Forelimb muscle (tissue), 1 donor: Measurements from ENCODE around the gene SHOX. TPM values are rescaled to one million over a fixed set of nuclear protein-coding genes. Genes with fewer than 3 reads are reported as not detected.

Experiments
- polyA plus RNA-seq: library from polyadenylated mRNA; unstranded; fragments of 120-200 nt; gene quantifications from one replicate; pipeline ENCODE4 v1.2.1, GENCODE V29; 2013; ENCODE audit not compliant: insufficient read length

SHOX gene
- polyA plus RNA-seq, 1 donor: 0.58 TPM

Other genes with a start within 250 kb of the SHOX start
- gene PPP2R3B, start 243.9 kb upstream of the SHOX start, polyA plus RNA-seq: 199 TPM